HL-60 (cell line): Measurements from ENCODE around the gene BPIFA3.

ENCODE experiments used
- DNase-seq, 2 experiments: peaks; one replicate each; pipeline ENCODE4 v3.0.0-alpha.2; 2010 to 2020; ENCODE audit warnings: low read depth in 1 of 2, low spot score in 1 of 2
- H3K27ac ChIP-seq: fragments of 250-450 bp; sonication (Bioruptor Pico); replicated peaks from 2 replicates; pipeline ENCODE4 v1.5.1; 2020; ENCODE audit warnings: mild to moderate bottlenecking, moderate library complexity
- H3K27me3 ChIP-seq: fragments of 250-450 bp; sonication (Bioruptor Pico); 2 replicates; pipeline ENCODE4 v1.5.1; 2021; ENCODE audit warnings: mild to moderate bottlenecking, moderate library complexity; ENCODE audit not compliant: insufficient read depth, poor library complexity, severe bottlenecking
- H3K4me3 ChIP-seq: replicated peaks from 2 replicates; pipeline ENCODE4 v1.5.1; 2011; ENCODE audit warnings: mild to moderate bottlenecking, control low read depth, low read length; ENCODE audit not compliant: insufficient read depth
- CTCF ChIP-seq: IDR thresholded peaks from one replicate; pipeline ENCODE4 v1.5.1; 2011; ENCODE audit warnings: low read length, control low read depth, inconsistent platforms; ENCODE audit not compliant: insufficient read depth
- GABPA ChIP-seq: IDR thresholded peaks from 2 replicates; pipeline ENCODE4 v1.6.1; 2012; ENCODE audit warnings: low read depth
- POLR2AphosphoS5 ChIP-seq: IDR thresholded peaks from 2 replicates; pipeline ENCODE4 v1.6.1; 2012; ENCODE audit warnings: low read depth
- REST ChIP-seq: IDR thresholded peaks from 2 replicates; pipeline ENCODE4 v1.6.1; 2012; ENCODE audit warnings: low read depth; ENCODE audit not compliant: insufficient replicate concordance
- SPI1 ChIP-seq: IDR thresholded peaks from 2 replicates; pipeline ENCODE4 v1.6.1; 2012; ENCODE audit warnings: low read depth, mild to moderate bottlenecking, borderline replicate concordance

BPIFA3 gene

GRCh38 chr20:33251496-33251895, 34.3 kb downstream of the BPIFA3 start:
- DNase-seq, result no peak
- Histone ChIP-seq H3K4me3 (no peak overlapping the region), H3K27me3 (no peaks in the 10 kb centered on the region), H3K27ac (no peak overlapping the region)
- TF ChIP-seq GABPA (no peak), SPI1 (no peak), CTCF (no peak), POLR2AphosphoS5 (no peak), REST (no peak)

GRCh38 chr20:33252460-33252859, 35.3 kb downstream of the BPIFA3 start:
- H3K27me3 ChIP-seq, result no peaks in the 10 kb centered on the region
- no peak for TF ChIP-seq CTCF
- no peak for TF ChIP-seq POLR2AphosphoS5
- TF ChIP-seq GABPA, result no peak
- H3K4me3 ChIP-seq, result no peak overlapping the region
- DNase-seq, result no peak
- H3K27ac ChIP-seq, result no peak overlapping the region

GRCh38 chr20:33255005-33255404, 37.9 kb downstream of the BPIFA3 start:
- no peak overlapping the region for H3K4me3 ChIP-seq
- no peak overlapping the region for H3K27ac ChIP-seq
- no peak for DNase-seq
- TF ChIP-seq POLR2AphosphoS5, result no peak
- TF ChIP-seq CTCF, result no peak
- no peak for TF ChIP-seq REST
- no peak for TF ChIP-seq GABPA
- no peak for TF ChIP-seq SPI1
- H3K27me3 ChIP-seq, result no peaks in the 10 kb centered on the region

GRCh38 chr20:33257237-33257636, 40.1 kb downstream of the BPIFA3 start:
- Histone ChIP-seq H3K27ac (no peak overlapping the region), H3K4me3 (no peak overlapping the region), H3K27me3 (no peaks in the 10 kb centered on the region)
- DNase-seq, result no peak
- TF ChIP-seq CTCF (no peak), REST (no peak), GABPA (no peak), POLR2AphosphoS5 (no peak), SPI1 (no peak)
